Adrenal gland (tissue), 5 donors: Measurements from ENCODE around the gene SUPT6H.
"Not testable (repeated sequence)": the region's sequence is repeated elsewhere in the genome, so short reads cannot be mapped to it uniquely, and the experiment has no call there.

ENCODE experiments used
- POLR2A ChIP-seq, 2 donors: fragments of 450-650 bp; IDR thresholded peaks; one replicate each; pipeline ENCODE4 v1.6.1; 2017; ENCODE audit warnings: antibody characterized with exemption in 2 of 2, mild to moderate bottlenecking in 2 of 2, moderate library complexity in 1 of 2
- TF ChIP-seq, protein P1 (sequence below), 6 experiments: fragments of 450-650 bp in 4 of 6; fragments of 200-600 bp in 2 of 6; sonication (generic) in 1 of 6; IDR thresholded peaks; 1 replicate in 5 of 6; 2 replicates in 1 of 6; pipeline versions ENCODE4 v1.5.1 to v1.8.0; 2016 to 2021; ENCODE audit warnings: antibody characterized with exemption in 6 of 6, mild to moderate bottlenecking in 2 of 6, moderate library complexity in 1 of 6
- donor health status: DM: no; HTN: no; CAD: no.

DNA sequence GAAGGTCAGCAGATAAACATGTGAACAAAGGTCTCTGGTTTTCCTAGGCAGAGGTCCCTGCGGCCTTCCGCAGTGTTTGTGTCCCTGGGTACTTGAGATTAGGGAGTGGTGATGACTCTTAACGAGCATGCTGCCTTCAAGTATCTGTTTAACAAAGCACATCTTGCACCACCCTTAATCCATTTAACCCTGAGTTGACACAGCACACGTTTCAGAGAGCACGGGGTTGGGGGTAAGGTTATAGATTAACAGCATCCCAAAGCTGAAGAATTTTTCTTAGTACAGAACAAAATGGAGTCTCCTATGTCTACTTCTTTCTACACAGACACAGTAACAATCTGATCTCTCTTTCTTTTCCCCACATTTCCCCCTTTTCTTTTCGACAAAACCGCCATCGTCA, 3.7 kb upstream of the SUPT6H start:
- TF ChIP-seq, protein P1, sequence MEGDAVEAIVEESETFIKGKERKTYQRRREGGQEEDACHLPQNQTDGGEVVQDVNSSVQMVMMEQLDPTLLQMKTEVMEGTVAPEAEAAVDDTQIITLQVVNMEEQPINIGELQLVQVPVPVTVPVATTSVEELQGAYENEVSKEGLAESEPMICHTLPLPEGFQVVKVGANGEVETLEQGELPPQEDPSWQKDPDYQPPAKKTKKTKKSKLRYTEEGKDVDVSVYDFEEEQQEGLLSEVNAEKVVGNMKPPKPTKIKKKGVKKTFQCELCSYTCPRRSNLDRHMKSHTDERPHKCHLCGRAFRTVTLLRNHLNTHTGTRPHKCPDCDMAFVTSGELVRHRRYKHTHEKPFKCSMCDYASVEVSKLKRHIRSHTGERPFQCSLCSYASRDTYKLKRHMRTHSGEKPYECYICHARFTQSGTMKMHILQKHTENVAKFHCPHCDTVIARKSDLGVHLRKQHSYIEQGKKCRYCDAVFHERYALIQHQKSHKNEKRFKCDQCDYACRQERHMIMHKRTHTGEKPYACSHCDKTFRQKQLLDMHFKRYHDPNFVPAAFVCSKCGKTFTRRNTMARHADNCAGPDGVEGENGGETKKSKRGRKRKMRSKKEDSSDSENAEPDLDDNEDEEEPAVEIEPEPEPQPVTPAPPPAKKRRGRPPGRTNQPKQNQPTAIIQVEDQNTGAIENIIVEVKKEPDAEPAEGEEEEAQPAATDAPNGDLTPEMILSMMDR (IDR thresholded peaks at IDR 0.05), result not testable (repeated sequence)
- not testable (repeated sequence) for TF ChIP-seq POLR2A (IDR thresholded peaks at IDR 0.05)
